B cell (primary cell): ENCODE results near the gene NDEL1. TPM values are rescaled to one million over a fixed set of nuclear protein-coding genes. Genes with fewer than 3 reads are reported as not detected.

Source experiments
- ATAC-seq: fragments of 200-7000 bp; cut with Tn5 transposase; one replicate; pipeline ENCODE4 v1.10.0; 2021; ENCODE audit warnings: low read depth, mild to moderate bottlenecking, moderate number of reproducible peaks, moderate library complexity
- CTCF ChIA-PET: fragments of 350-600 bp; sonication (Branson Sonifier 250); formaldehyde crosslinking; loops from one replicate; lab custom pipeline; 2021; ENCODE audit warnings: antibody characterized with exemption, inconsistent platforms; lab: Charles Lee
- POLR2A ChIA-PET: fragments of 350-600 bp; sonication (Branson Sonifier 250); formaldehyde crosslinking; loops from one replicate; lab custom pipeline; 2021; ENCODE audit warnings: antibody characterized with exemption; lab: Charles Lee
- DNase-seq: peaks from one replicate; pipeline ENCODE4 v3.0.0; 2013
- H2AFZ ChIP-seq: 2 replicates; pipeline ENCODE4 v1.6.1; 2012; ENCODE audit warnings: mild to moderate bottlenecking, low read depth, low read length; ENCODE audit not compliant: insufficient read depth, poor library complexity, severe bottlenecking
- H3K27ac ChIP-seq, 2 donors: 1 replicate in 1 of 2; 2 replicates in 1 of 2; pipeline ENCODE4 v1.5.1; 2012 to 2013; ENCODE audit warnings: low read length in 2 of 2, mild to moderate bottlenecking in 2 of 2, moderate library complexity in 1 of 2
- H3K27me3 ChIP-seq, 4 experiments: fragments of 200-600 bp in 1 of 4; sonication (generic) in 1 of 4; replicated peaks in 1 of 4; 1 replicate in 2 of 4; 2 replicates in 2 of 4; pipeline versions ENCODE4 v1.6.1 to v1.7.0; 2013 to 2016; ENCODE audit warnings: low read length in 3 of 4, mild to moderate bottlenecking in 2 of 4, mixed read lengths in 1 of 4, moderate library complexity in 1 of 4; ENCODE audit not compliant: insufficient read depth in 4 of 4, control insufficient read depth in 3 of 4; ENCODE audit errors: control extremely low read depth in 1 of 4
- H3K36me3 ChIP-seq, 2 experiments: replicated peaks in 1 of 2; 1 replicate in 1 of 2; 2 replicates in 1 of 2; pipeline versions ENCODE4 v1.6.1 to v1.7.1; 2013; ENCODE audit warnings: low read length in 1 of 2; ENCODE audit not compliant: insufficient read depth in 2 of 2, control insufficient read depth in 1 of 2; ENCODE audit errors: control extremely low read depth in 1 of 2, extremely low read depth in 1 of 2
- H3K4me1 ChIP-seq, 2 donors: fragments of 200-600 bp in 1 of 2; sonication (generic) in 1 of 2; 1 replicate in 1 of 2; 2 replicates in 1 of 2; pipeline versions ENCODE4 v1.5.1 to v1.6.1; 2013 to 2017; ENCODE audit warnings: low read length in 2 of 2; ENCODE audit not compliant: control insufficient read depth in 2 of 2, insufficient read depth in 2 of 2
- H3K4me2 ChIP-seq: replicated peaks from 2 replicates; pipeline ENCODE3; 2012; ENCODE audit warnings: mild to moderate bottlenecking, low read depth, low read length; ENCODE audit not compliant: poor library complexity, severe bottlenecking
- H3K4me3 ChIP-seq, 5 experiments: fragments of 200-600 bp in 1 of 5; sonication (generic) in 1 of 5; 1 replicate in 3 of 5; 2 replicates in 2 of 5; pipeline versions ENCODE4 v1.5.1 to v1.7.0; 2011 to 2016; ENCODE audit warnings: low read length in 4 of 5, mild to moderate bottlenecking in 4 of 5, low read depth in 2 of 5, control low read depth in 1 of 5, moderate library complexity in 1 of 5; ENCODE audit not compliant: insufficient read depth in 1 of 5; ENCODE audit errors: control extremely low read depth in 1 of 5, extremely low read depth in 1 of 5
- H3K79me2 ChIP-seq: fragments of 200-600 bp; sonication (generic); one replicate; pipeline ENCODE4 v1.6.0; 2016; ENCODE audit warnings: low read length; ENCODE audit not compliant: control insufficient read depth, insufficient read depth
- H3K9ac ChIP-seq: fragments of 200-600 bp; sonication (generic); 2 replicates; pipeline ENCODE4 v1.6.1; 2017; ENCODE audit warnings: mild to moderate bottlenecking, low read length, moderate library complexity
- H3K9me3 ChIP-seq, 3 donors: one replicate each; pipeline versions ENCODE4 v1.6.1 to v1.7.1; 2013; ENCODE audit warnings: low read length in 2 of 3; ENCODE audit not compliant: control insufficient read depth in 2 of 3, insufficient read depth in 1 of 3; ENCODE audit errors: control extremely low read depth in 1 of 3
- H4K20me1 ChIP-seq: 2 replicates; pipeline ENCODE4 v1.6.0; 2012; ENCODE audit warnings: mild to moderate bottlenecking, low read length; ENCODE audit not compliant: insufficient read depth, control insufficient read depth, poor library complexity, severe bottlenecking
- H3K27ac Mint-ChIP-seq: one replicate; pipeline ENCODE4 v1.8.0; 2021; ENCODE audit warnings: mixed read lengths
- H3K27me3 Mint-ChIP-seq: one replicate; pipeline ENCODE4 v1.8.0; 2021; ENCODE audit warnings: mixed read lengths
- H3K4me1 Mint-ChIP-seq: one replicate; pipeline ENCODE4 v1.8.0; 2021; ENCODE audit warnings: mixed read lengths
- H3K4me3 Mint-ChIP-seq: one replicate; pipeline ENCODE4 v1.8.0; 2021; ENCODE audit warnings: mixed read lengths
- H3K9me3 Mint-ChIP-seq: one replicate; pipeline ENCODE4 v1.8.0; 2022; ENCODE audit warnings: mixed read lengths; ENCODE audit not compliant: insufficient read depth
- CTCF ChIP-seq: fragments of 200-600 bp; IDR thresholded peaks from one replicate; pipeline ENCODE4 v1.8.0; 2022; ENCODE audit warnings: antibody characterized with exemption, mild to moderate bottlenecking
- EZH2 ChIP-seq: IDR thresholded peaks from 2 replicates; pipeline ENCODE4 v1.6.1; 2012; ENCODE audit warnings: borderline replicate concordance, low read depth, mild to moderate bottlenecking, moderate library complexity, low read length; ENCODE audit not compliant: insufficient read depth, poor library complexity, severe bottlenecking
- WGBS: methylation state at CpG from one replicate; pipeline ENCODE4 v1.1.5; 2013; ENCODE audit warnings: missing lambda C conversion rate; ENCODE audit not compliant: insufficient coverage; 5-methylcytosine and 5-hydroxymethylcytosine counted together
- intact Hi-C: fragments of 100-400 bp; cut with micrococcal nuclease; formaldehyde crosslinking; loops from one replicate; pipeline ENCODE4 v1.10.0; 2022
- polyA plus RNA-seq: library from polyadenylated mRNA; depleted of rRNA; stranded (reverse); fragments of >200 nt; gene quantifications from 2 replicates; pipeline ENCODE4 v1.2.3, GENCODE V29; 2012
- total RNA-seq, 2 donors: library from RNA; stranded (reverse); fragments of 120-200 nt in 1 of 2; gene quantifications; 1 replicate in 1 of 2; 2 replicates in 1 of 2; pipeline versions ENCODE4 v1.2.3 to v1.2.4, GENCODE V29; 2013 to 2022

The NDEL1 gene
- total and polyA plus RNA-seq, 2 donors (not counting 1 experiment from before 2014, with no cell fraction given), result 30.2 to 108 TPM

- POLR2A ChIA-PET, result no interaction called here
- Histone ChIP-seq H3K4me1 (peaks cover 8 to 11% of the 10 kb centered on the region in 2 donors), H3K27me3 (no peaks in the 10 kb centered on the region), H2AFZ (no peak overlapping the region), H3K79me2 (peaks cover 70% of the 10 kb centered on the region), H4K20me1 (peaks cover 83% of the 10 kb centered on the region), H3K4me3 (no peak overlapping the region), H3K9ac (no peak overlapping the region), H3K27ac (no peak overlapping the region), H3K4me2 (no peak overlapping the region), H3K9me3 (no peaks in the 10 kb centered on the region), H3K36me3 (peaks cover 3 to 62% of the 10 kb centered on the region in 2 experiments)
- ATAC-seq (no peak), DNase-seq (no peak)
- H3K4me3 Mint-ChIP-seq, result no peak overlapping the region
- peaks cover 38% of the 10 kb centered on the region for H3K4me1 Mint-ChIP-seq
- intact Hi-C loops, result no loop called here
- no peaks in the 10 kb centered on the region for H3K27me3 Mint-ChIP-seq
- TF ChIP-seq CTCF, result no peak
- TF ChIP-seq EZH2, result no peak
- CTCF ChIA-PET, result no interaction called here
- 100% methylated on average over 3 of the region's 4 CpGs for WGBS
- no peak overlapping the region for H3K27ac Mint-ChIP-seq
- H3K9me3 Mint-ChIP-seq, result no peaks in the 10 kb centered on the region
Measured at GRCh38 chr17:8444494-8444893, 8.8 kb downstream of the NDEL1 start.

GRCh38 chr17:8445536-8445935 is 9.9 kb downstream of the NDEL1 start:
- no peak overlapping the region for H3K4me3 ChIP-seq
- CTCF ChIA-PET, result no interaction called here
- no peak overlapping the region for H2AFZ ChIP-seq
- POLR2A ChIA-PET, result no interaction called here
- H3K36me3 ChIP-seq, result peaks cover 5 to 64% of the 10 kb centered on the region in 2 experiments
- H3K9ac ChIP-seq, result no peak overlapping the region
- H3K4me1 Mint-ChIP-seq, result peaks cover 30% of the 10 kb centered on the region
- TF ChIP-seq EZH2 (no peak), CTCF (no peak)
- H3K27me3 ChIP-seq, result no peaks in the 10 kb centered on the region
- H3K79me2 ChIP-seq, result peaks cover 59% of the 10 kb centered on the region
- no peaks in the 10 kb centered on the region for H3K9me3 ChIP-seq
- ATAC-seq (no peak), DNase-seq (no peak)
- H3K27ac ChIP-seq, result no peak overlapping the region
- H4K20me1 ChIP-seq, result peaks cover 73% of the 10 kb centered on the region
- H3K27me3 Mint-ChIP-seq, result no peaks in the 10 kb centered on the region
- WGBS, result 97% methylated on average over 3 of the region's 4 CpGs
- no peaks in the 10 kb centered on the region for H3K9me3 Mint-ChIP-seq
- peaks cover 8 to 11% of the 10 kb centered on the region in 2 donors for H3K4me1 ChIP-seq
- H3K4me2 ChIP-seq, result no peak overlapping the region
- intact Hi-C loops, result no loop called here
- H3K27ac Mint-ChIP-seq, result no peak overlapping the region
- no peak overlapping the region for H3K4me3 Mint-ChIP-seq
